Loucy (cell line): ENCODE data around the gene DENND5A.

Experiments
- H2AFZ ChIP-seq: fragments of 200-600 bp; sonication (generic); 2 replicates; pipeline ENCODE4 v1.6.0; 2016; ENCODE audit warnings: antibody characterized with exemption, mild to moderate bottlenecking, low read length, moderate library complexity
- H3F3A ChIP-seq: fragments of 200-600 bp; 2 replicates; pipeline ENCODE4 v1.6.0; 2016; ENCODE audit warnings: antibody characterized with exemption, low read depth, mild to moderate bottlenecking
- H3K27me3 ChIP-seq: fragments of 200-600 bp; sonication (generic); 2 replicates; pipeline ENCODE4 v1.6.1; 2014; ENCODE audit warnings: low read length, mild to moderate bottlenecking; ENCODE audit not compliant: insufficient read depth, poor library complexity, severe bottlenecking
- H3K36me3 ChIP-seq: fragments of 200-600 bp; sonication (generic); 2 replicates; pipeline ENCODE4 v1.6.1; 2016; ENCODE audit warnings: low read length; ENCODE audit not compliant: insufficient read depth
- H3K4me1 ChIP-seq: fragments of 200-600 bp; sonication (generic); 2 replicates; pipeline ENCODE4 v1.5.1; 2014; ENCODE audit warnings: low read length, mild to moderate bottlenecking; ENCODE audit not compliant: insufficient read depth, poor library complexity, severe bottlenecking
- H3K4me2 ChIP-seq: fragments of 200-600 bp; sonication (generic); 2 replicates; pipeline ENCODE4 v1.6.0; 2014; ENCODE audit warnings: antibody characterized with exemption, low read length, low read depth, mild to moderate bottlenecking; ENCODE audit not compliant: poor library complexity, severe bottlenecking
- H3K4me3 ChIP-seq: fragments of 200-600 bp; sonication (generic); 2 replicates; pipeline ENCODE4 v1.5.1; 2014; ENCODE audit warnings: low read length, mild to moderate bottlenecking, mixed read lengths; ENCODE audit not compliant: poor library complexity, severe bottlenecking
- H3K79me2 ChIP-seq: fragments of 200-600 bp; sonication (generic); 2 replicates; pipeline ENCODE4 v1.6.1; 2014; ENCODE audit warnings: low read length; ENCODE audit not compliant: insufficient read depth
- H3K9ac ChIP-seq: fragments of 200-600 bp; sonication (generic); 2 replicates; pipeline ENCODE4 v1.6.0; 2014; ENCODE audit warnings: mild to moderate bottlenecking, low read depth, low read length, moderate library complexity; ENCODE audit not compliant: poor library complexity, severe bottlenecking
- H3K9me2 ChIP-seq: fragments of 200-600 bp; sonication (generic); replicated peaks from 2 replicates; pipeline ENCODE4 v1.6.1; 2016; ENCODE audit warnings: low read depth, low read length, mixed read lengths
- H3K9me3 ChIP-seq: fragments of 200-600 bp; sonication (generic); 2 replicates; pipeline ENCODE4 v1.6.1; 2014; ENCODE audit warnings: mild to moderate bottlenecking, antibody characterized with exemption, low read length, low read depth; ENCODE audit not compliant: insufficient read depth
- H4K20me1 ChIP-seq: fragments of 200-600 bp; sonication (generic); 2 replicates; pipeline ENCODE4 v1.6.0; 2014; ENCODE audit warnings: antibody characterized with exemption, low read length, mild to moderate bottlenecking; ENCODE audit not compliant: insufficient read depth, poor library complexity, severe bottlenecking
- CTCF ChIP-seq: fragments of 200-600 bp; sonication (generic); conservative IDR thresholded peaks from 2 replicates; pipeline ENCODE4 v1.5.1; 2014; ENCODE audit warnings: mild to moderate bottlenecking, antibody characterized with exemption, low read length
- EZH2phosphoT487 ChIP-seq: fragments of 200-600 bp; IDR thresholded peaks from 2 replicates; pipeline ENCODE4 v1.6.1; 2018; ENCODE audit warnings: antibody characterized with exemption, mild to moderate bottlenecking, moderate library complexity, borderline replicate concordance

DENND5A gene

DNA sequence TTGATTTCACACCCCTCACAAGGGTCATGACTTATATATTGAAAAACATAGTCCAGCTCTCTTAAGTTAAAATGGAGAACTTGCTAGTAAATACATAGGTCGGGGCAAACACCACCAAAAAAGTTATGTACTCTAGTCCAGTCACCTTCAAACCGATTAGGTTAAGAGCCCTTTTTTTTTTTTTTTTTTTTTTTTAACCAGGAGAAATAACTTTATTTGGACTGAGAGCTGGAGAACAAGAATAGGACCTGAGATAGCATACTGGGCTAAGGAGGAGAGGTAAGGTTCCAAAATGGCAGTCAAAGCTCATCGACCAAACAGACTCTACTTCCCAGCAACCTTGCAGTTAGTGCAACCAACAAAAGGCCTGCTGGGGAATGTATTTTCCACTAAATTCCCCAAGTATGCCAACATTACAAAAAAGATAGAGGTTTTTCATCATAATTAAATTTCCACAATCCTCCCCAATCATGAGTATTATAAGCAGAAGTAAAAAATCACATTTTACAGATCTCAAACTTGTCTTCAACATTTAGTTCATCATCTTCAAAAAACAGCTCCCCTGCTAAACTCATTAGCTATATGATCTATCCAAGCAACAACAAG is 45.4 kb upstream of the DENND5A start:
- Histone ChIP-seq H3K9ac (peak overlapping the region; percentile 49), H3K9me2 (no peaks in the 10 kb centered on the region), H3K4me1 (peaks cover 31% of the 10 kb centered on the region), H3K9me3 (no peaks in the 10 kb centered on the region), H3K79me2 (peaks cover 83% of the 10 kb centered on the region), H3K36me3 (no peaks in the 10 kb centered on the region), H2AFZ (no peak overlapping the region), H3K4me3 (peak overlapping the region; percentile 68), H3K27me3 (no peaks in the 10 kb centered on the region), H3K4me2 (peak overlapping the region; percentile 98), H4K20me1 (peaks cover 39% of the 10 kb centered on the region), H3F3A (no peaks in the 10 kb centered on the region)
- no peak for TF ChIP-seq CTCF
- TF ChIP-seq EZH2phosphoT487, result no peak

DNA sequence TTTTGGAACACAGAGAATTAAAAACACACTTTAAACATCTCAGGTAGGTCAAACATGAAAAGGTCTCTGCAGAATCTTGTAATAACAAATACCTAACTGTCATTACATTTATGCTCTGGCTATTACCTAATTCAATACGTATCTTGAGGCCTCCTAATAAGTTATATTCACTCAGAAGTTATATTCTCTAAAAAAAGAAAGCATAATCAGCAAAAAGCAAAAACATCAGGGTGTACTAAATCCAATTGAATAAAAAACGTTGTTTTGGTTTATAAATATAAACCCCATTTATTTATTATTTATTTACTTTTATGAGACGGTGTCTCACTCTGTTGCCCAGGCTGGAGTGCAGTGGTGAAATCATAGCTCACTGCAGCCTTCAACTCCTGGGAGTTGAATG is 39.0 kb upstream of the DENND5A start:
- H3K4me2 ChIP-seq, result no peak overlapping the region
- peaks cover 77% of the 10 kb centered on the region for H3K79me2 ChIP-seq
- H3K36me3 ChIP-seq, result 0 out of 2 replicates have a peak, but pooled peaks cover 3% of the 10 kb centered on the region
- no peaks in the 10 kb centered on the region for H3F3A ChIP-seq
- no peaks in the 10 kb centered on the region for H3K9me2 ChIP-seq
- H2AFZ ChIP-seq, result no peak overlapping the region
- no peaks in the 10 kb centered on the region for H3K27me3 ChIP-seq
- H3K4me3 ChIP-seq, result no peak overlapping the region
- H3K4me1 ChIP-seq, result no peaks in the 10 kb centered on the region
- no peak overlapping the region for H3K9ac ChIP-seq
- H3K9me3 ChIP-seq, result no peaks in the 10 kb centered on the region
- peaks cover 30% of the 10 kb centered on the region for H4K20me1 ChIP-seq
- TF ChIP-seq EZH2phosphoT487, result no peak
- TF ChIP-seq CTCF, result no peak

GRCh38 chr11:9302448-9302847 is 37.3 kb upstream of the DENND5A start:
- Histone ChIP-seq H3K36me3 (peaks cover 16% of the 10 kb centered on the region; the same call in 1 of the 2 replicates), H3K4me2 (no peak overlapping the region), H3K9me3 (no peaks in the 10 kb centered on the region), H3K4me1 (no peaks in the 10 kb centered on the region), H3K27me3 (no peaks in the 10 kb centered on the region), H3K4me3 (no peak overlapping the region), H3K9me2 (no peaks in the 10 kb centered on the region), H4K20me1 (peaks cover 30% of the 10 kb centered on the region), H3F3A (no peaks in the 10 kb centered on the region), H2AFZ (no peak overlapping the region), H3K79me2 (peaks cover 62% of the 10 kb centered on the region), H3K9ac (no peak overlapping the region)
- no peak for TF ChIP-seq CTCF
